B cell (primary cell): ENCODE data around the gene GPRIN2. TPM values are rescaled to one million over a fixed set of nuclear protein-coding genes. Genes with fewer than 3 reads are reported as not detected.

ENCODE experiments used
- ATAC-seq: fragments of 200-7000 bp; cut with Tn5 transposase; one replicate; pipeline ENCODE4 v1.10.0; 2021; ENCODE audit warnings: low read depth, mild to moderate bottlenecking, moderate number of reproducible peaks, moderate library complexity
- CTCF ChIA-PET: fragments of 350-600 bp; sonication (Branson Sonifier 250); formaldehyde crosslinking; loops from one replicate; lab custom pipeline; 2021; ENCODE audit warnings: antibody characterized with exemption, inconsistent platforms; lab: Charles Lee
- POLR2A ChIA-PET: fragments of 350-600 bp; sonication (Branson Sonifier 250); formaldehyde crosslinking; loops from one replicate; lab custom pipeline; 2021; ENCODE audit warnings: antibody characterized with exemption; lab: Charles Lee
- DNase-seq: peaks from one replicate; pipeline ENCODE4 v3.0.0; 2013
- H2AFZ ChIP-seq: 2 replicates; pipeline ENCODE4 v1.6.1; 2012; ENCODE audit warnings: mild to moderate bottlenecking, low read depth, low read length; ENCODE audit not compliant: insufficient read depth, poor library complexity, severe bottlenecking
- H3K27ac ChIP-seq, 2 donors: 1 replicate in 1 of 2; 2 replicates in 1 of 2; pipeline ENCODE4 v1.5.1; 2012 to 2013; ENCODE audit warnings: low read length in 2 of 2, mild to moderate bottlenecking in 2 of 2, moderate library complexity in 1 of 2
- H3K27me3 ChIP-seq, 4 experiments: fragments of 200-600 bp in 1 of 4; sonication (generic) in 1 of 4; replicated peaks in 1 of 4; 1 replicate in 2 of 4; 2 replicates in 2 of 4; pipeline versions ENCODE4 v1.6.1 to v1.7.0; 2013 to 2016; ENCODE audit warnings: low read length in 3 of 4, mild to moderate bottlenecking in 2 of 4, mixed read lengths in 1 of 4, moderate library complexity in 1 of 4; ENCODE audit not compliant: insufficient read depth in 4 of 4, control insufficient read depth in 3 of 4; ENCODE audit errors: control extremely low read depth in 1 of 4
- H3K36me3 ChIP-seq, 2 experiments: replicated peaks in 1 of 2; 1 replicate in 1 of 2; 2 replicates in 1 of 2; pipeline versions ENCODE4 v1.6.1 to v1.7.1; 2013; ENCODE audit warnings: low read length in 1 of 2; ENCODE audit not compliant: insufficient read depth in 2 of 2, control insufficient read depth in 1 of 2; ENCODE audit errors: control extremely low read depth in 1 of 2, extremely low read depth in 1 of 2
- H3K4me1 ChIP-seq, 2 donors: fragments of 200-600 bp in 1 of 2; sonication (generic) in 1 of 2; 1 replicate in 1 of 2; 2 replicates in 1 of 2; pipeline versions ENCODE4 v1.5.1 to v1.6.1; 2013 to 2017; ENCODE audit warnings: low read length in 2 of 2; ENCODE audit not compliant: control insufficient read depth in 2 of 2, insufficient read depth in 2 of 2
- H3K4me2 ChIP-seq: replicated peaks from 2 replicates; pipeline ENCODE3; 2012; ENCODE audit warnings: mild to moderate bottlenecking, low read depth, low read length; ENCODE audit not compliant: poor library complexity, severe bottlenecking
- H3K4me3 ChIP-seq, 5 experiments: fragments of 200-600 bp in 1 of 5; sonication (generic) in 1 of 5; 1 replicate in 3 of 5; 2 replicates in 2 of 5; pipeline versions ENCODE4 v1.5.1 to v1.7.0; 2011 to 2016; ENCODE audit warnings: low read length in 4 of 5, mild to moderate bottlenecking in 4 of 5, low read depth in 2 of 5, control low read depth in 1 of 5, moderate library complexity in 1 of 5; ENCODE audit not compliant: insufficient read depth in 1 of 5; ENCODE audit errors: control extremely low read depth in 1 of 5, extremely low read depth in 1 of 5
- H3K79me2 ChIP-seq: fragments of 200-600 bp; sonication (generic); one replicate; pipeline ENCODE4 v1.6.0; 2016; ENCODE audit warnings: low read length; ENCODE audit not compliant: control insufficient read depth, insufficient read depth
- H3K9ac ChIP-seq: fragments of 200-600 bp; sonication (generic); 2 replicates; pipeline ENCODE4 v1.6.1; 2017; ENCODE audit warnings: mild to moderate bottlenecking, low read length, moderate library complexity
- H3K9me3 ChIP-seq, 3 donors: one replicate each; pipeline versions ENCODE4 v1.6.1 to v1.7.1; 2013; ENCODE audit warnings: low read length in 2 of 3; ENCODE audit not compliant: control insufficient read depth in 2 of 3, insufficient read depth in 1 of 3; ENCODE audit errors: control extremely low read depth in 1 of 3
- H4K20me1 ChIP-seq: 2 replicates; pipeline ENCODE4 v1.6.0; 2012; ENCODE audit warnings: mild to moderate bottlenecking, low read length; ENCODE audit not compliant: insufficient read depth, control insufficient read depth, poor library complexity, severe bottlenecking
- H3K27ac Mint-ChIP-seq: one replicate; pipeline ENCODE4 v1.8.0; 2021; ENCODE audit warnings: mixed read lengths
- H3K27me3 Mint-ChIP-seq: one replicate; pipeline ENCODE4 v1.8.0; 2021; ENCODE audit warnings: mixed read lengths
- H3K4me1 Mint-ChIP-seq: one replicate; pipeline ENCODE4 v1.8.0; 2021; ENCODE audit warnings: mixed read lengths
- H3K4me3 Mint-ChIP-seq: one replicate; pipeline ENCODE4 v1.8.0; 2021; ENCODE audit warnings: mixed read lengths
- H3K9me3 Mint-ChIP-seq: one replicate; pipeline ENCODE4 v1.8.0; 2022; ENCODE audit warnings: mixed read lengths; ENCODE audit not compliant: insufficient read depth
- CTCF ChIP-seq: fragments of 200-600 bp; IDR thresholded peaks from one replicate; pipeline ENCODE4 v1.8.0; 2022; ENCODE audit warnings: antibody characterized with exemption, mild to moderate bottlenecking
- EZH2 ChIP-seq: IDR thresholded peaks from 2 replicates; pipeline ENCODE4 v1.6.1; 2012; ENCODE audit warnings: borderline replicate concordance, low read depth, mild to moderate bottlenecking, moderate library complexity, low read length; ENCODE audit not compliant: insufficient read depth, poor library complexity, severe bottlenecking
- WGBS: methylation state at CpG from one replicate; pipeline ENCODE4 v1.1.5; 2013; ENCODE audit warnings: missing lambda C conversion rate; ENCODE audit not compliant: insufficient coverage; 5-methylcytosine and 5-hydroxymethylcytosine counted together
- intact Hi-C: fragments of 100-400 bp; cut with micrococcal nuclease; formaldehyde crosslinking; loops from one replicate; pipeline ENCODE4 v1.10.0; 2022
- polyA plus RNA-seq: library from polyadenylated mRNA; depleted of rRNA; stranded (reverse); fragments of >200 nt; gene quantifications from 2 replicates; pipeline ENCODE4 v1.2.3, GENCODE V29; 2012
- total RNA-seq, 2 donors: library from RNA; stranded (reverse); fragments of 120-200 nt in 1 of 2; gene quantifications; 1 replicate in 1 of 2; 2 replicates in 1 of 2; pipeline versions ENCODE4 v1.2.3 to v1.2.4, GENCODE V29; 2013 to 2022

GPRIN2 gene
- total and polyA plus RNA-seq, 2 donors (not counting 1 experiment from before 2014, with no cell fraction given) = not detected

- Mint-ChIP-seq H3K27me3 (peaks cover 37% of the 10 kb centered on the region), H3K4me1 (peaks cover 7% of the 10 kb centered on the region), H3K27ac (no peak overlapping the region), H3K9me3 (no peaks in the 10 kb centered on the region), H3K4me3 (no peak overlapping the region)
- H3K79me2 ChIP-seq = no peaks in the 10 kb centered on the region
- no peak overlapping the region for H3K27ac ChIP-seq
- intact Hi-C loops = no loop called here
- H3K4me2 ChIP-seq = no peak overlapping the region
- no peaks in the 10 kb centered on the region for H4K20me1 ChIP-seq
- H3K4me1 ChIP-seq = peaks cover 0 to 5% of the 10 kb centered on the region in 2 donors
- peaks cover 0 to 14% (median 6%) of the 10 kb centered on the region in 4 experiments for H3K27me3 ChIP-seq
- WGBS = 60% methylated on average over 3 of the region's 3 CpGs
- ATAC-seq = no peak
- H2AFZ ChIP-seq = no peak overlapping the region
- no peaks in the 10 kb centered on the region for H3K36me3 ChIP-seq
- DNase-seq = no peak
- ChIA-PET CTCF (interaction anchor here (1.2 kb wide), 1 partner anchor 15 kb away, joined by 5 read pairs; no protein-coding TSS in a partner anchor), POLR2A (no interaction called here)
- peaks cover 0 to 5% (median 0%) of the 10 kb centered on the region in 3 donors for H3K9me3 ChIP-seq
- TF ChIP-seq EZH2 = no peak
- TF ChIP-seq CTCF = no peak
- H3K9ac ChIP-seq = no peak overlapping the region
- H3K4me3 ChIP-seq = no peak overlapping the region
Observed at GRCh38 chr10:46544989-46545791, 11.3 kb downstream of the GPRIN2 start.
